Smooth muscle cell of trachea (primary cell): ENCODE results near the gene LYPD6B. TPM values are rescaled to one million over a fixed set of nuclear protein-coding genes. Genes with fewer than 3 reads are reported as not detected.

ENCODE experiments used
- total RNA-seq: library from RNA; depleted of rRNA; stranded (reverse); fragments of >200 nt; gene quantifications from 2 replicates; pipeline ENCODE4 v1.2.1, GENCODE V29; 2014

LYPD6B gene
- total RNA-seq, result not detected in 2 replicates

GRCh38 chr2:149038442-149039212, at the start of gene LYPD6B:
Gene LYPD6B (plus strand): TSS chr2:149038699. CDS start chr2:149130949, 92,250 bp downstream.

Other genes starting within 250 kb of the LYPD6B start
- 0.50 and 0.58 TPM in 2 replicates for gene KIF5C, start 163.5 kb upstream of the LYPD6B start, total RNA-seq